GM12865 (cell line): Measurements from ENCODE around the gene PPP1R3C.

Experiments
- DNase-seq: peaks from one replicate; pipeline ENCODE4 v3.0.0; 2010; ENCODE audit warnings: low read depth
- H3K4me3 ChIP-seq: 2 replicates; pipeline ENCODE4 v1.5.1; 2011; ENCODE audit warnings: mild to moderate bottlenecking, low read depth, low read length, control low read depth
- TF ChIP-seq, protein P1 (sequence below): IDR thresholded peaks from 2 replicates; pipeline ENCODE4 v1.5.1; 2011; ENCODE audit warnings: low read length, control low read depth, low read depth, inconsistent platforms; ENCODE audit not compliant: insufficient read depth; ENCODE audit errors: missing control alignments

PPP1R3C gene

DNA sequence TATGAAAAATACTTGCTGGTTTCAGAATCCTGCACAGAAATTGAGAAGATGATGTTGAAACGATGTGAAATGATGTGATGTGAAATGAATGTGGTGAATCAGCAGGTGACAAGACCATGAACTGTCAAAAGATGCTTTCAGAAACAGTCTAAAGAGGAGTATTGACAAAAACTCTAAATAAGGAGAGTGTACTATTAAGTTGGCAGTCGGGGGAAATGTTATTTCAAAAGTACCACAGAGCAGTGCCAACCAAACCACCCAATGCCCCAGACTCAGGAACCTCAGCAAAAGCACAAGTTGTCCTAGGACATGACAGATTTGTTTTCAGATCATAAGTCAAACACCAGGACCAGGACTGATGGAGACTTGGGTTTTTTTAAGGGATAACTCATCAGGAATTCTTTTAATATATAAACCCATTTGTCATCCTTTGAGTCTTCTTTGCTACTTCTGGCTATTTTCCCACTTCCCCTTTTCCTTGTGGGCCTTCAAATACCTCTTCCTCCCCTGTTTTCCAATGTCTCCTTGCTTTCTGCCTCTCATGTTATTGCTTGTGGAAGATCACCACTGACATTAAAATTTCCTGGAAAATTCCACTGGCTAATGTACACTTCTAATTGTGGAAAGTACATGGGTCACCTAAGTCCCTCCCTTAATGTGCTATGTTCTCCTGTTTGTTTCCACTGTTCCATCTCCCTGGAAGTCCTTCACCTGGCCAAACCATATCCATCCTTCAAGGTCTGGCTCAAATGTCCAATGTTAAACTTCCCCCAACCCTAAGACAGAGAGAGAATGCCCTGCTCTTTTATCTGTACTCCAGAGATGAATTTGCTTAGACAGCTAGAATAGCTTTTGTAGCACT lies 10.2 kb upstream of the PPP1R3C start:
- DNase-seq = no peak
- TF ChIP-seq, protein P1, sequence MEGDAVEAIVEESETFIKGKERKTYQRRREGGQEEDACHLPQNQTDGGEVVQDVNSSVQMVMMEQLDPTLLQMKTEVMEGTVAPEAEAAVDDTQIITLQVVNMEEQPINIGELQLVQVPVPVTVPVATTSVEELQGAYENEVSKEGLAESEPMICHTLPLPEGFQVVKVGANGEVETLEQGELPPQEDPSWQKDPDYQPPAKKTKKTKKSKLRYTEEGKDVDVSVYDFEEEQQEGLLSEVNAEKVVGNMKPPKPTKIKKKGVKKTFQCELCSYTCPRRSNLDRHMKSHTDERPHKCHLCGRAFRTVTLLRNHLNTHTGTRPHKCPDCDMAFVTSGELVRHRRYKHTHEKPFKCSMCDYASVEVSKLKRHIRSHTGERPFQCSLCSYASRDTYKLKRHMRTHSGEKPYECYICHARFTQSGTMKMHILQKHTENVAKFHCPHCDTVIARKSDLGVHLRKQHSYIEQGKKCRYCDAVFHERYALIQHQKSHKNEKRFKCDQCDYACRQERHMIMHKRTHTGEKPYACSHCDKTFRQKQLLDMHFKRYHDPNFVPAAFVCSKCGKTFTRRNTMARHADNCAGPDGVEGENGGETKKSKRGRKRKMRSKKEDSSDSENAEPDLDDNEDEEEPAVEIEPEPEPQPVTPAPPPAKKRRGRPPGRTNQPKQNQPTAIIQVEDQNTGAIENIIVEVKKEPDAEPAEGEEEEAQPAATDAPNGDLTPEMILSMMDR = no peak
- H3K4me3 ChIP-seq = no peak overlapping the region

- TF ChIP-seq, protein P1 = no peak
- DNase-seq = no peak
- H3K4me3 ChIP-seq = no peak overlapping the region
Observed at GRCh38 chr10:91636892-91637291, 4.0 kb upstream of the PPP1R3C start.

- TF ChIP-seq, protein P1 = peak; percentile 64
- no peak overlapping the region for H3K4me3 ChIP-seq
- DNase-seq = peak; percentile 59
Observed at GRCh38 chr10:91635401-91636400, 2.8 kb upstream of the PPP1R3C start.

- TF ChIP-seq, protein P1 = no peak
- no peak for DNase-seq
- H3K4me3 ChIP-seq = no peak overlapping the region
Observed at GRCh38 chr10:91634898-91635297, 2.0 kb upstream of the PPP1R3C start.

GRCh38 chr10:91634246-91634645 lies 1.4 kb upstream of the PPP1R3C start:
- DNase-seq = no peak
- no peak overlapping the region for H3K4me3 ChIP-seq
- TF ChIP-seq, protein P1 = no peak

- TF ChIP-seq, protein P1 = no peak
- no peak overlapping the region for H3K4me3 ChIP-seq
- no peak for DNase-seq
Observed at GRCh38 chr10:91630625-91631024, 2.2 kb downstream of the PPP1R3C start.
